Prostate gland (tissue), 2 donors: Measurements from ENCODE around the gene TMEM120A.

Experiments
- CTCF ChIP-seq, 4 experiments: fragments of 200-600 bp in 2 of 4; fragments of 450-650 bp in 2 of 4; sonication (generic) in 2 of 4; IDR thresholded peaks; 1 replicate in 3 of 4; 2 replicates in 1 of 4; pipeline ENCODE4 v1.5.1; 2016 to 2019; ENCODE audit warnings: antibody characterized with exemption in 4 of 4, mild to moderate bottlenecking in 2 of 4, moderate library complexity in 2 of 4
- POLR2AphosphoS5 ChIP-seq: sonication (generic); formaldehyde crosslinking; IDR thresholded peaks from one replicate; pipeline ENCODE4 v1.6.1; 2017; ENCODE audit warnings: antibody characterized with exemption

DNA sequence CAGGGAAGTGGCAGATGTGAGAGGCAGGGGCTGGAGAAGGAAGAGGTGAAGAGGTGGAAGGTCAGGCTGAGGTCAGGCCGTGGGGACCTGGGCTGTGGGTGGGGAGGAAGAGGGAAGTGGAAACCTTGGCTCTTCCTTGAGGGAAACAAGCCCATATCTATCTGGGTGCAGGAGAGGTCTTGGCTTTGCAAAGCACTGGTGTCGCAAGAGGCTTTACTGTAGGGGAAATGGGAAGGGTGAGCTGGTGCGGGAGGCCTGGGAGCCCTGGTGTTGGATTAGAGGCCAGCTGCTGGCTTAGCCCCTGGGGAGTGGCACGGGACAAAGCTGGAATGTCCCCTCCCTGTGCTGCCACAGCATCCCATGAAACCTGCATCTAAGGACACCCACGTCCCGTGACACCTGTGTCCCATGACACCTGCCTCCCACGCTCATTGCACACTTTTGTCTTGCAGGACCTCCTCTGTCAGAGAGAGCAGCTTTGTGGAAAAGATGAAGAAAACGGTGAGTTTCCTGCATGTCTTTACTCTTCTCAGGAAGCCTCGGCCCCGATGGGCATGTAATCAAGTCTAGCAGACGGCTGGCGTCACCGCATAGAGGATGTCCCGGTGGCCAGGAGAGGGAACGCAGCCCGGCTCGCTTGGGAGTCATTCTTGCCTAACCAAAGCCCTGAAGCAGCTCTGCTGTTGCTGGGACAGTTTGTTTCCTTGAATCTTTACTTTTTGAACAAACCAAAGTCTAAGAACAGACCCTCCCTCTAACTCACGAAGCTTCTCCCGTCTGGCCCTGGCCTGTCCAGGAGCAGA is 22.2 kb downstream of the TMEM120A start:
- TF ChIP-seq CTCF (IDR thresholded peaks at IDR 0.05) (no peak), POLR2AphosphoS5 (no peak)
